ENCODE data around the gene C1orf74.

The C1orf74 gene

DNA sequence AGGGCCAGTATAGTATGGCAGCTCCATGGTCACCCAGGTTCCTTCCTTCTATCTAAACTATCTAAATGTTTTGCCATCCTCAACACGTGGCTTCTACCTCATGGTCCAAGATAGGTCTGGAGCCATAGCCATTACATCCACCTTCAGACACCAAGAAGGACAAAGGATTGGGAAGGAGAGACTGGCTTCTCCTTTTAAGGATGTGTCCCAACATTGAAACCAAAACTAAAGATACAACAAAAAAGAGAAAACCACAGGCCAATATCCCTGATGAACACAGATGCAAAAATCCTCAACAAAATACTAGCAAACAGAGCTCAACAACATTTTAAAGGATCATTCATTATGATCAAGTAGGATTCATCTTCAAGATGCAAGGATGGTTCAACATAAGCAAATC is 54.9 kb downstream of the C1orf74 start:
- Histone ChIP-seq H3K4me3 (ENCODE audit: insufficient read length, low read depth) (no peak overlapping the region), H3K9me3 (ENCODE audit: insufficient read depth, low read length) (no peaks in the 10 kb centered on the region), H3K36me3 (ENCODE audit: insufficient read depth, insufficient read length, low read length) (no peaks in the 10 kb centered on the region), H3K4me1 (ENCODE audit: insufficient read depth, insufficient read length) (no peaks in the 10 kb centered on the region), H3K9ac (ENCODE audit: insufficient read length, low read depth) (no peak overlapping the region), H3K27me3 (ENCODE audit: insufficient read depth, insufficient read length) (no peaks in the 10 kb centered on the region)
- no peak for DNase-seq (ENCODE audit: low read depth, low spot score)
- TF ChIP-seq YY1 (IDR thresholded peaks at IDR 0.05; ENCODE audit: insufficient read depth, insufficient read length): no peak
- no peak for TF ChIP-seq SUZ12 (IDR thresholded peaks at IDR 0.05; ENCODE audit: extremely low read depth, insufficient read depth, insufficient read length)
- TF ChIP-seq ZNF274 (IDR thresholded peaks at IDR 0.05; ENCODE audit: low read depth, low read length): no peak

Measured in NT2/D1 (cell line).